ENCODE results near the gene PSENEN.

PSENEN gene

GRCh38 chr19:35708391-35708790 lies 37.1 kb upstream of the PSENEN start:
- DNase-seq (ENCODE audit: low read depth): no peak
- TF ChIP-seq CTCF (IDR thresholded peaks at IDR 0.05; ENCODE audit: control insufficient read depth, insufficient read depth, low read depth, low read length, missing control alignments): no peak
- no peak overlapping the region for H3K4me3 ChIP-seq (ENCODE audit: control insufficient read depth, low read depth, low read length)

GRCh38 chr19:35710784-35711723 lies 34.4 kb upstream of the PSENEN start:
- H3K4me3 ChIP-seq (ENCODE audit: control insufficient read depth, low read depth, low read length): no peak overlapping the region

GRCh38 chr19:35712567-35713505 lies 32.6 kb upstream of the PSENEN start:
- TF ChIP-seq CTCF (IDR thresholded peaks at IDR 0.05; ENCODE audit: control insufficient read depth, insufficient read depth, low read depth, low read length, missing control alignments): no peak
- no peak for DNase-seq (ENCODE audit: low read depth)
- no peak overlapping the region for H3K4me3 ChIP-seq (ENCODE audit: control insufficient read depth, low read depth, low read length)

More at GRCh38 chr19:35710784-35711723, 34.4 kb upstream of the PSENEN start:
- no peak for TF ChIP-seq CTCF (IDR thresholded peaks at IDR 0.05; ENCODE audit: control insufficient read depth, insufficient read depth, low read depth, low read length, missing control alignments)
- no peak for DNase-seq (ENCODE audit: low read depth)

GRCh38 chr19:35713506-35713850 lies 32.0 kb upstream of the PSENEN start:
- no peak for DNase-seq (ENCODE audit: low read depth)
- H3K4me3 ChIP-seq (ENCODE audit: control insufficient read depth, low read depth, low read length): no peak overlapping the region
- TF ChIP-seq CTCF (IDR thresholded peaks at IDR 0.05; ENCODE audit: control insufficient read depth, insufficient read depth, low read depth, low read length, missing control alignments): no peak

GRCh38 chr19:35713904-35714495 lies 31.5 kb upstream of the PSENEN start:
- H3K4me3 ChIP-seq (ENCODE audit: control insufficient read depth, low read depth, low read length): no peak overlapping the region
- TF ChIP-seq CTCF (IDR thresholded peaks at IDR 0.05; ENCODE audit: control insufficient read depth, insufficient read depth, low read depth, low read length, missing control alignments): no peak
- no peak for DNase-seq (ENCODE audit: low read depth)

All from AG09309 (cell line).